ENCODE data around the gene DNAH1.

The DNAH1 gene

DNA sequence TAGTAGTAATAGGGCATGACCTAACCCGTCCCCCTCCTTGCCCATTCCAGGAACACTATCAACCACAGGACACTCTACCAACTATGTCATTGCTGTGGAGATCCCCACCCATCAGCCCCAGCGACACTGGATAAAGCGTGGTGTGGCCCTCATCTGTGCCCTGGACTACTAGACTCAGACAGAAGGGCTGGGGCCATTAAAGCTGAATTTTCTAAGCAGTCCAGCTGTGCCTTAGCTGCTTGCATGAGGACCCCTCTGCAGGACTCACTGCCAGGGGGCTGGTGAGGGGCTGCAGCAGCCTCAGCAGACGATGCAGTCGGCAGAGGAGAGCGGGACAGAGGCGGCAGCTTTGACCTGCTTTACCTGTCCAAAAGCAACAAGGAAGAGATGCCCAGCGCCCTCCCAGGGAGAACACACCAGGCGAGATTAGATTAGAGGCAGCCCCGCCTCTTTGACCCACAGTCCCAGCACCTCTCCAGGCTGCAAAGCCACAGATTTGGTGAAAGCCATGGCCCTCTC, 84.2 kb downstream of the DNAH1 start:
- in situ Hi-C loops (cut with HindIII; ENCODE audit: low sequenced_read_pairs), result no loop called here
- no peak overlapping the region for H3K4me3 ChIP-seq (ENCODE audit: low read depth, low read length)
- no peak for DNase-seq (ENCODE audit: low read depth)
- TF ChIP-seq, protein P1, sequence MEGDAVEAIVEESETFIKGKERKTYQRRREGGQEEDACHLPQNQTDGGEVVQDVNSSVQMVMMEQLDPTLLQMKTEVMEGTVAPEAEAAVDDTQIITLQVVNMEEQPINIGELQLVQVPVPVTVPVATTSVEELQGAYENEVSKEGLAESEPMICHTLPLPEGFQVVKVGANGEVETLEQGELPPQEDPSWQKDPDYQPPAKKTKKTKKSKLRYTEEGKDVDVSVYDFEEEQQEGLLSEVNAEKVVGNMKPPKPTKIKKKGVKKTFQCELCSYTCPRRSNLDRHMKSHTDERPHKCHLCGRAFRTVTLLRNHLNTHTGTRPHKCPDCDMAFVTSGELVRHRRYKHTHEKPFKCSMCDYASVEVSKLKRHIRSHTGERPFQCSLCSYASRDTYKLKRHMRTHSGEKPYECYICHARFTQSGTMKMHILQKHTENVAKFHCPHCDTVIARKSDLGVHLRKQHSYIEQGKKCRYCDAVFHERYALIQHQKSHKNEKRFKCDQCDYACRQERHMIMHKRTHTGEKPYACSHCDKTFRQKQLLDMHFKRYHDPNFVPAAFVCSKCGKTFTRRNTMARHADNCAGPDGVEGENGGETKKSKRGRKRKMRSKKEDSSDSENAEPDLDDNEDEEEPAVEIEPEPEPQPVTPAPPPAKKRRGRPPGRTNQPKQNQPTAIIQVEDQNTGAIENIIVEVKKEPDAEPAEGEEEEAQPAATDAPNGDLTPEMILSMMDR (IDR thresholded peaks at IDR 0.05; ENCODE audit: low read depth, low read length, missing control alignments), result no peak

DNA sequence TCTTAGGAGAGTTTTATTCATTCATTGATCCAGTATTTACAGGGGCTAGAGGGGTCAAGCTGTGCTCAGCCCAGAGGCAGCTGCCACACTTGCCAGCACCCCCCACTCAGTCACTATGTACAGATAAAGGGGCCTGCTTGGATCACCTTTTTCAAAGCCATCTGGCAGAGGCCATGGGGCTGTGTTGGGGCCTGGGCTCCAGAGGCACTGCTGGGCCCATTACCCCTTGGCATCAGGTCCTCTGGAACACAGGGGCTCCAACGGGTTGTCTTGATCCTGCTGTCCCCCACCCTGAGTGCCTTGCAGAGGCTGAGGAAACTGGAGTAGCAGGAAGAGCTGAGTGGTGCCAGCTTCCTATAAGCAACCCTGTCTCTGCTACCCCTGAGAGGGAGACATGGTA, 84.9 kb downstream of the DNAH1 start:
- H3K4me3 ChIP-seq (ENCODE audit: low read depth, low read length), result no peak overlapping the region
- TF ChIP-seq, protein P1 (IDR thresholded peaks at IDR 0.05; ENCODE audit: low read depth, low read length, missing control alignments), result no peak
- no peak for DNase-seq (ENCODE audit: low read depth)
- in situ Hi-C loops (cut with HindIII; ENCODE audit: low sequenced_read_pairs), result no loop called here

DNA sequence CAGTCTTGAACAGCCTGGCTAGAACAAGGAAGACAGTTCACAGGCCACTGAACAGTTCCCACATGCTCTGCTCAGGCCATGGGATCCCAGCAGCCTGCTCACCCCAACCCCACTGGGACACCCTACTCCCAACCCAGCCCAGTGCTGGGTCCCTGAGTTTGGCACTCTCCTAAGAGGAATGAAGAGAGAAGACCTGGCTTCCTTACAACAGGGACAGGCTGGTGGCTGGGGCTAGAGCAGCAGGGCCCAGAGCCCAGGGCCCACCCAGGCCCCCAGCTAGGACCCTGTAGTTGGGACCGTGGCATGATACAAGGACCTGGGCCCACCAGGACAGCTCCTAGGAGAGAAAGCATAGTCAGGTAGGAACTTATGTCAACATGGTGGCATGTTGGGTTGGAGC, 85.4 kb downstream of the DNAH1 start:
- no peak for DNase-seq (ENCODE audit: low read depth)
- in situ Hi-C loops (cut with HindIII; ENCODE audit: low sequenced_read_pairs), result no loop called here
- TF ChIP-seq, protein P1 (IDR thresholded peaks at IDR 0.05; ENCODE audit: low read depth, low read length, missing control alignments), result no peak
- no peak overlapping the region for H3K4me3 ChIP-seq (ENCODE audit: low read depth, low read length)

DNA sequence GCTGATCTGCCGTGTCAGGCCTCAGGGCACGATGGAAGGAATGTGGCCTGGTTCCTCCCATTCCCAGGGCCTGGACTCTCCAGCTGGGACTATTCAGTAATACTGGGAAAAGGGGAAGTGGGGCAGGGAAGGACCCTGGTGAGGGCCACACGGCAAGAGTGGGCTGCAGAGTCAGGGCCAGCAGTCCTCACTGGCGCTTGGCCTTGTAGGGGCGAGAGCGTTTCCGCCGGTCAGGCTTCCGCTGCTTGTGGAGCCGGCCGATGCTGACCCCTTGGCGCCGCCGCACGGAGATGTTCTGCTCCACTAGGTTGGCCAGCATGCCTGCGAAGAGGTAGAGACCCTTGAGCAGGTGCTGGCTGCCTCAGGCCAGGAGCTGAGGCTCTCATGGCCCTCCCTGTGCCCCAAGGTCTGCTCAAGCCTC, 86.0 kb downstream of the DNAH1 start:
- in situ Hi-C loops (cut with HindIII; ENCODE audit: low sequenced_read_pairs), result no loop called here
- DNase-seq (ENCODE audit: low read depth), result no peak
- TF ChIP-seq, protein P1 (IDR thresholded peaks at IDR 0.05; ENCODE audit: low read depth, low read length, missing control alignments), result no peak
- H3K4me3 ChIP-seq (ENCODE audit: low read depth, low read length), result no peak overlapping the region

DNA sequence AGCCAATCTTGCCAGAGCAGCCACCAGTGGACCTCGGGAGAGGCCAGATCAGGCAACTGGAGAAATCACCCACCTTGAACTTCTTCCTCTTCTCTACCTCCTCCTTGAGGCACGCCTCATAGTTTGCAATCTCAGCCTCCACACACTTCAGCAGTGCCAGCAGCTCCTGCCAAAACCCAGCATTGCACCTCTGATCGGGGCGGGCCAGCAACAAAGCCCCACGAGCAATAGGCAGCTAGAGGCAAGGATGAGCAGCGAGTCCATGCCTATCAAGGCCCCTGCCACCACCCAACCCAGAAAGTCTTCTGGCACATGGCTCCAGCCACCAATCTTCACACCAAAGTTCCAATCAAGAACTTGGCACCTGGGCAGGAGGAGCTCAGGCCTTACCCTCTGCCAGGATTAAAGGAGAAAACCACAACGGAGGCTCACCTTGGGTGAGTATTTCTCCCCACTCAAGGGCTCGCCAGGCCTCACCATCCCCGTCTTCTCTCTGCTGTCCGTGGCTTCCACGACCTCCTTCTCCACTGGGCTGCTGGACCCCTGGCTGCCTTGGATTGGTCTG, 86.7 kb downstream of the DNAH1 start:
- H3K4me3 ChIP-seq (ENCODE audit: low read depth, low read length), result no peak overlapping the region
- TF ChIP-seq, protein P1 (IDR thresholded peaks at IDR 0.05; ENCODE audit: low read depth, low read length, missing control alignments), result no peak
- in situ Hi-C loops (cut with HindIII; ENCODE audit: low sequenced_read_pairs), result no loop called here
- DNase-seq (ENCODE audit: low read depth), result no peak

DNA sequence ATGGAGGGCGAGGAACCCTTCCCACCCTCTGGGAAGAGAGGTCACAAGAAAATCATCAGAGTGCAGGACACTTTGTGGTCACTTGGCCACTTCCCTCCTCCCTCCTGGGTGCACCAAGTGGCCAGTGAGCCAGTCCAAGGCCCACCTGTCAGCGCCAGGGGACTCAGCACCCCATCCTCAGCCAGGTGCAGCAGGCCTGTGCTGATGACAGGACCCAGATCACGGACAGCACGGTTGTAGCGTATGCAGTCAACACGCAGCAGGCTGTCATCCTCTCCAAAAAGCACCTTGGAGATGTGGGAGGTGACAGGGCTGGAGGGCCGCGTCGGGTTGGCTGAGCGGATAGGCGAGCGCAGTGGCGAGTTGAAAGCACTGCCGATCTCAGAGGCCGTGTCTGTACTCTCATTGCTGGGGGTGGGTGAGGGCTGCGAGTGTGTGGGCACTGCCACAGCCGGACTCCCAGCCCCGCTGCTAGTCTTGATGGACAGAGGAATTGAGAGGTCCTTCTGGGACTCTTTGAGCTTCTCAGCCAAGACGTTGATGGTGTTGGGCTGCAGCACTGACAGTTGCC, 87.2 kb downstream of the DNAH1 start:
- DNase-seq (ENCODE audit: low read depth), result no peak
- in situ Hi-C loops (cut with HindIII; ENCODE audit: low sequenced_read_pairs), result no loop called here
- no peak overlapping the region for H3K4me3 ChIP-seq (ENCODE audit: low read depth, low read length)
- TF ChIP-seq, protein P1 (IDR thresholded peaks at IDR 0.05; ENCODE audit: low read depth, low read length, missing control alignments), result no peak

Data from astrocyte of the cerebellum (primary cell).